ENCODE measurements around the gene MMP25.

Gene MMP25, protein sequence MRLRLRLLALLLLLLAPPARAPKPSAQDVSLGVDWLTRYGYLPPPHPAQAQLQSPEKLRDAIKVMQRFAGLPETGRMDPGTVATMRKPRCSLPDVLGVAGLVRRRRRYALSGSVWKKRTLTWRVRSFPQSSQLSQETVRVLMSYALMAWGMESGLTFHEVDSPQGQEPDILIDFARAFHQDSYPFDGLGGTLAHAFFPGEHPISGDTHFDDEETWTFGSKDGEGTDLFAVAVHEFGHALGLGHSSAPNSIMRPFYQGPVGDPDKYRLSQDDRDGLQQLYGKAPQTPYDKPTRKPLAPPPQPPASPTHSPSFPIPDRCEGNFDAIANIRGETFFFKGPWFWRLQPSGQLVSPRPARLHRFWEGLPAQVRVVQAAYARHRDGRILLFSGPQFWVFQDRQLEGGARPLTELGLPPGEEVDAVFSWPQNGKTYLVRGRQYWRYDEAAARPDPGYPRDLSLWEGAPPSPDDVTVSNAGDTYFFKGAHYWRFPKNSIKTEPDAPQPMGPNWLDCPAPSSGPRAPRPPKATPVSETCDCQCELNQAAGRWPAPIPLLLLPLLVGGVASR

DNA sequence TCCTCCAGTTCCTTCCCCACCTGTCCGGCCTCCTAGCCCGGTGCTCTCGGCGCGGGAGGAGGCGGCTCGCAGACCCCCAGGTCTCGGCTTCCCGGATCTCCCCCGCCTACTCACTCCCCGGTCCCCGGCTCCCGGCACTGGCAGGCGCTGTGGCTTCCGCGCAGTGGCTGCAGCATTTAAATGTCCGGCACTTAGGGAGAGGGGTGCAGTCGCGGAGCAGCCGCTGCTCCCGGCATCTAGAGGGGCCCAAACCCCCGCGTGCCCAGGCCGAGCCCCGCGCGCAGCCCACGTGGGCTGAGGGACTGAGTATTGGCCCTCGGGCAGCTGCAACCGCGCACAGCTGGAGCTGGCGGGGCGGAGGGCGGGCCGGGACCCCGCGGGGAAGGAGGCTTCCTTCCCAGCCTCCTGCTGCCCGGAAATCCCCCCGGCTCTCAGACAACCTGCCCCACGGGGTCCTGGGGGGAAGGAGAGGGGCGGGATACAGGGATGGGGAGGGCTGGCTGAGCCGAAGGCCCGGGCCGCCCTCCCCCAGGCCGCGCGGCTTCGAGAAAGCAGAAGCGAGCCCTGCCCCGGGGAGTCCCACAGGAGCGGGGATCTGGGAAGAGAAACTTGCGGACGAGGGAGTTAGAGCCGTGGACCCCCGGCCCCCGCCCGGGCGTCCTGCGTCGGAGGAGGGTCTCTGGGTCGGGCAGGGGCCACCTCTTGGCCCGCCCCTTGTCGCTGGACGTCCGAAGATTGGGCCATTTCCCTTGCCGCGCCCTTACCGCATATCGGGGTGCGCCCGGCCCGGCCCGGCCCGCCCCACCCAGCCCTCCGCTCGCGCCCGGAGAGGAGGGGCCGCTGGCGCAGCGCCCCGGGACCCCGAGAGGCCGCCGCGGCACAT is at the start of gene MMP25:
Gene MMP25 (plus strand): TSS at position 804 of the 883 bp plus-strand sequence. CDS start 357 bp downstream, outside the sequence.
- peak within 1 kb of the TSS; percentile 52 to 53 for H3K4me3 ChIP-seq (ENCODE audit: low read depth in 1 of 2, low read length in 2 of 2)
- H3K36me3 ChIP-seq (ENCODE audit: control insufficient read depth in 1 of 2, insufficient read depth in 2 of 2, low read length in 2 of 2), result no peaks in the 10 kb centered on the region
- peaks cover 0 to 3% of the 10 kb centered on the region in 2 donors for H3K4me1 ChIP-seq (ENCODE audit: control insufficient read depth in 1 of 2, insufficient read depth in 2 of 2, low read length in 2 of 2)
- H3K27ac ChIP-seq (ENCODE audit: low read depth, low read length), result no peak within 1 kb of the TSS
- H3K9ac ChIP-seq (ENCODE audit: low read depth in 1 of 2, low read length in 2 of 2), result no peak within 1 kb of the TSS
- peaks cover 38 to 44% of the 10 kb centered on the region in 2 donors for H3K27me3 ChIP-seq (ENCODE audit: control insufficient read depth in 1 of 2, insufficient read depth in 2 of 2, low read length in 2 of 2)
- H3K9me3 ChIP-seq (ENCODE audit: control insufficient read depth in 1 of 2, low read length in 2 of 2), result no peaks in the 10 kb centered on the region

DNA sequence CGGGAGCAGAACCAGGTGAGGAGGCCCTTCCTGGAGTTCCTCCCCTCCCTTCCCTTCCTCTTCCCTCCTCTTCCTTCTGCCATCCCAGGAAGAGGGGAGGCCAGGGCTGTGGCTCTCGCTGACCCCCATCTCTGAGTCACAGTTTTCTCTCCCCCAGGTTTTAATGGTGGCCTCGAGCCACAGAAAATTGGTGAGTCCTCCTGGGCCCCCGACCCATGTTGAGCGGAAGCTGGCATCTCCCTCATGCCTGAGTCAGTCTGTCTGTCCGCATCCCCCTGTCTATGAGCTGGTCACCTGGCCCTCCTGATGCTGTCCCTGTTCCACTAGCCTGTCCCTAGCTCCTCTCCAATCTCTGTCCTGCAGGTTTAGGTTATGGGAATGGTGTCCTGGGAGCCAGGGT is 46.4 kb upstream of the MMP25 start:
- Histone ChIP-seq H3K27ac (ENCODE audit: low read depth, low read length) (no peak overlapping the region), H3K4me3 (ENCODE audit: low read depth in 1 of 2, low read length in 2 of 2) (no peak overlapping the region), H3K36me3 (ENCODE audit: control insufficient read depth in 1 of 2, insufficient read depth in 2 of 2, low read length in 2 of 2) (no peaks in the 10 kb centered on the region), H3K27me3 (ENCODE audit: control insufficient read depth in 1 of 2, insufficient read depth in 2 of 2, low read length in 2 of 2) (no peaks in the 10 kb centered on the region), H3K9me3 (ENCODE audit: control insufficient read depth in 1 of 2, low read length in 2 of 2) (no peaks in the 10 kb centered on the region), H3K9ac (ENCODE audit: low read depth in 1 of 2, low read length in 2 of 2) (no peak overlapping the region), H3K4me1 (ENCODE audit: control insufficient read depth in 1 of 2, insufficient read depth in 2 of 2, low read length in 2 of 2) (peaks cover 0 to 4% of the 10 kb centered on the region in 2 donors)

DNA sequence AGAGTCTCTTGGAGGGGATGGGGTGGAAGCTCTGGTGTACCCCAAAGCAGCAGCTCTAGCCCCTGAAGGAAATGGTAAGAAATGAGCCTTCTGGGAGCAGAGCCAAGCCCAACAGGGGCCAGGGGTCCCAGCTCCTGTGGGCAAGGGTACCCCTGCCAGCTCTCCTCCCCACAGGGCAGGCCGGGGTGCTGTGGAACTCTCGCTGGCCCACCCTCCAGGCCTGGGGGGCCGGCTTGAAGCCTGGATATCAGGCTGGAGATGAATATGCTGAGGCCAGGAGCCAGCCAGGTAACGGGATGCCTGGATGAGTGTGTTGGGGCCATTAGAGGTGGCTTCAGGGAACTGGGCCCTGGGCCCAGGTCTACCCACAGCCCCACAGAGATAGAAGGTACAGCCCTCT is 45.8 kb upstream of the MMP25 start:
- Histone ChIP-seq H3K36me3 (ENCODE audit: control insufficient read depth in 1 of 2, insufficient read depth in 2 of 2, low read length in 2 of 2) (no peaks in the 10 kb centered on the region), H3K27ac (ENCODE audit: low read depth, low read length) (no peak overlapping the region), H3K27me3 (ENCODE audit: control insufficient read depth in 1 of 2, insufficient read depth in 2 of 2, low read length in 2 of 2) (no peaks in the 10 kb centered on the region), H3K4me1 (ENCODE audit: control insufficient read depth in 1 of 2, insufficient read depth in 2 of 2, low read length in 2 of 2) (peaks cover 0 to 4% of the 10 kb centered on the region in 2 donors), H3K4me3 (ENCODE audit: low read depth in 1 of 2, low read length in 2 of 2) (no peak overlapping the region), H3K9ac (ENCODE audit: low read depth in 1 of 2, low read length in 2 of 2) (no peak overlapping the region), H3K9me3 (ENCODE audit: control insufficient read depth in 1 of 2, low read length in 2 of 2) (no peaks in the 10 kb centered on the region)

DNA sequence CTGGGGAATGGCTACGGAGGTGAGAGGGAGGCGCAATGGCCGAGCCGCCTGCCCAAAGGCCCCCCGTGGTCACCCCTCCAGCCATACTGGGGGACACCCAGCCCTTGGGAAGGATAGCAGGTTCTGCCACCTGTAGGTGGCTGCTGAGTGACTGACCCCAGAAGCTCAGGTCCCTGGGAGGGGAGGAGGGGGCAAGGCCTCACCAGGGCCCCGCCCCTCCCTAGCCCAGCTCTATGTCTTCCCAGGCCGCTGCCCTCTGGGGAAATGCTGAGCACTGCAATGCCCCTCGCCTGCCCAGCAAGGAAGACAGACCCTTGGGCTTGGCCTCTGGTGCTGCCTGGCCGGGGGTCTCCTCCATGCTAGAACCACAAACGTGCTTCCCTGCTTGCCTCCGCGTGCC is 45.0 kb upstream of the MMP25 start:
- Histone ChIP-seq H3K27me3 (ENCODE audit: control insufficient read depth in 1 of 2, insufficient read depth in 2 of 2, low read length in 2 of 2) (no peaks in the 10 kb centered on the region), H3K36me3 (ENCODE audit: control insufficient read depth in 1 of 2, insufficient read depth in 2 of 2, low read length in 2 of 2) (no peaks in the 10 kb centered on the region), H3K4me1 (ENCODE audit: control insufficient read depth in 1 of 2, insufficient read depth in 2 of 2, low read length in 2 of 2) (peaks cover 0 to 10% of the 10 kb centered on the region in 2 donors), H3K4me3 (ENCODE audit: low read depth in 1 of 2, low read length in 2 of 2) (no peak overlapping the region), H3K9ac (ENCODE audit: low read depth in 1 of 2, low read length in 2 of 2) (no peak overlapping the region), H3K27ac (ENCODE audit: low read depth, low read length) (no peak overlapping the region), H3K9me3 (ENCODE audit: control insufficient read depth in 1 of 2, low read length in 2 of 2) (no peaks in the 10 kb centered on the region)

DNA sequence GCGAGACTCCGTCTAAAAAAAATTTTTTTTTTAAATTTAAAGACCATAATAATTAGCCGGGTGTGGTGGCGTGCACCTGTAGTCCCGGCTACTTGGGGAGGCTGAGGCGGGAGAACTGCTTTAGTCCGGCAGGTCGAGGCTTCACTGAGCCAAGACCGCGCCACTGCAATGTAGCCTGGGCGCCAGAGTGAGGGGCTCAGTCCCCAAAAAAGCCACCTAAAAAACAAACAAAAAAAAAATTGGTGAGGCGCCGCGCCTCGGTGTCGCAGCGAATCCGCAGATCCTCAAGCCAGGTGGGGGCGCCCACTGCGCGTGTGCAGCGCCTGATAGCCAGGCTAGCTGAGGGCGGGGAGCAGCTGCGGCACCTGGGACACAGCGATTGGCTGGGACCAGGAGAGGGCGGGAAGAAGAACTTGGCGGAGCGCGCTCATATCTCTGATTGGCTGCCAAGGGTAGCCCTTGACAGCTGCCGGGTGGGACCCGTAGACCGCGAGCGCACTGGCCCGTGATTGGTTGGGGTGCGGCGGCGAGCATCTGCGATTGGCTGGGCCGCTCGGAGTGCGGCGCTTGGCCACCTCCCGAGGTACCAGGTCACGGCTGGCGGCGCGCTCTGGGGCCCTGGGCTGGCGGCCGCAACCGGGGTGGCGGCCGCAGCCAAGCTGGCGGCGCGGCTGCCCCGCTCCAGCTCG is 42.6 kb upstream of the MMP25 start:
- no peaks in the 10 kb centered on the region for H3K36me3 ChIP-seq (ENCODE audit: control insufficient read depth in 1 of 2, insufficient read depth in 2 of 2, low read length in 2 of 2)
- no peaks in the 10 kb centered on the region for H3K9me3 ChIP-seq (ENCODE audit: control insufficient read depth in 1 of 2, low read length in 2 of 2)
- no peaks in the 10 kb centered on the region for H3K27me3 ChIP-seq (ENCODE audit: control insufficient read depth in 1 of 2, insufficient read depth in 2 of 2, low read length in 2 of 2)
- H3K4me1 ChIP-seq (ENCODE audit: control insufficient read depth in 1 of 2, insufficient read depth in 2 of 2, low read length in 2 of 2), result peaks cover 24 to 32% of the 10 kb centered on the region in 2 donors
- H3K27ac ChIP-seq (ENCODE audit: low read depth, low read length), result no peak overlapping the region
- H3K9ac ChIP-seq (ENCODE audit: low read depth in 1 of 2, low read length in 2 of 2), result no peak overlapping the region
- H3K4me3 ChIP-seq (ENCODE audit: low read depth in 1 of 2, low read length in 2 of 2), result no peak overlapping the region

DNA sequence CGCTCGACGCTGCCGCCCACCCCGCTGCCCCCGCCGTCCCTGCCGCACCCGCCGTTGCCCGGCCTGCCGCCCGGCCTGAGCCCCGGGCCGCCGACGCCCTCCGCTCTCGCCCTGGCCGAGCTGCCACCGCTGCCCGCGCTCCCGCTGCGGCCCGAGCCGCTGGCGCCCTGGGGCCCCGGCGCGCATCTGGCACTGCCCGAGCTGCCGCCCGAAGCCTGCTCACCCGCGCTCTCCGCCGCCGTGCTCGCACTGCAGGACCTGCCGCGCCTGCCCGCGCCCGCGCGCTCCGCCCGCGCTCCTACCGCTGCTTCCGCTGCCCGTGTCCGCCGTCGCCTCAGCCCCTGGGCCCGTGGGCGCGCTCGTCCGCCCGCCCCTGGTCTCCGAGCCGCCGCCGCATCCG is 42.0 kb upstream of the MMP25 start:
- H3K9ac ChIP-seq (ENCODE audit: low read depth in 1 of 2, low read length in 2 of 2), result no peak overlapping the region
- H3K36me3 ChIP-seq (ENCODE audit: control insufficient read depth in 1 of 2, insufficient read depth in 2 of 2, low read length in 2 of 2), result no peaks in the 10 kb centered on the region
- no peak overlapping the region for H3K27ac ChIP-seq (ENCODE audit: low read depth, low read length)
- H3K9me3 ChIP-seq (ENCODE audit: control insufficient read depth in 1 of 2, low read length in 2 of 2), result no peaks in the 10 kb centered on the region
- no peaks in the 10 kb centered on the region for H3K27me3 ChIP-seq (ENCODE audit: control insufficient read depth in 1 of 2, insufficient read depth in 2 of 2, low read length in 2 of 2)
- no peak overlapping the region for H3K4me3 ChIP-seq (ENCODE audit: low read depth in 1 of 2, low read length in 2 of 2)
- H3K4me1 ChIP-seq (ENCODE audit: control insufficient read depth in 1 of 2, insufficient read depth in 2 of 2, low read length in 2 of 2), result peaks cover 25 to 38% of the 10 kb centered on the region in 2 donors

DNA sequence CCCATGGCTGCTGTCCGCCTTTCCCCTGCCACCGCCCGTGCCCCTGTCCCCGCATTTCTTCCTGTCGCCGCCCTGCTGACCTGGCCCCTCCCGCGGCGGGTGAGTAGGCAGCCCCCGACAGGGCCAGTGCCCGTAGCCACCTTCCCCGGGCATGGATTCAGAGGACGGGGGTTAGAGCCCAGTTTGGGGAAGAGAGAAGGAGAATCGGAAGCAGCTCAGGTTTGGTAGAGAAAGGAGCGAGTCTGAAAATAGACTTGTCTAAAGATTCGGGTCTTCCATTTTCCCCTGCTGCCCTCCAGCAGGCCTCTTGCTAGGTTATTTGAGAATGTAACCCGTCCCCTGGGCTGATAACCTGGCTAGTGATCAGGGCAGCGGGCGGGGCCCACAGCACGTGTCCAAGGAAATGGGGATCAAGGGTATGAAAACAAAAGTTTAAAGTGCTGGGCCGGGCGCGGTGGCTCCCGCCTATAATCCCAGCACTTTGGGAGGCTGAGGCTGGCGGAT is 41.5 kb upstream of the MMP25 start:
- Histone ChIP-seq H3K9ac (ENCODE audit: low read depth in 1 of 2, low read length in 2 of 2) (peak overlapping the region; percentile 65 to 74), H3K9me3 (ENCODE audit: control insufficient read depth in 1 of 2, low read length in 2 of 2) (no peaks in the 10 kb centered on the region), H3K27ac (ENCODE audit: low read depth, low read length) (peak overlapping the region; percentile 71), H3K27me3 (ENCODE audit: control insufficient read depth in 1 of 2, insufficient read depth in 2 of 2, low read length in 2 of 2) (no peaks in the 10 kb centered on the region), H3K4me3 (ENCODE audit: low read depth in 1 of 2, low read length in 2 of 2) (peak overlapping the region; percentile 59 to 72), H3K4me1 (ENCODE audit: control insufficient read depth in 1 of 2, insufficient read depth in 2 of 2, low read length in 2 of 2) (peaks cover 25 to 41% of the 10 kb centered on the region in 2 donors), H3K36me3 (ENCODE audit: control insufficient read depth in 1 of 2, insufficient read depth in 2 of 2, low read length in 2 of 2) (no peaks in the 10 kb centered on the region)

DNA sequence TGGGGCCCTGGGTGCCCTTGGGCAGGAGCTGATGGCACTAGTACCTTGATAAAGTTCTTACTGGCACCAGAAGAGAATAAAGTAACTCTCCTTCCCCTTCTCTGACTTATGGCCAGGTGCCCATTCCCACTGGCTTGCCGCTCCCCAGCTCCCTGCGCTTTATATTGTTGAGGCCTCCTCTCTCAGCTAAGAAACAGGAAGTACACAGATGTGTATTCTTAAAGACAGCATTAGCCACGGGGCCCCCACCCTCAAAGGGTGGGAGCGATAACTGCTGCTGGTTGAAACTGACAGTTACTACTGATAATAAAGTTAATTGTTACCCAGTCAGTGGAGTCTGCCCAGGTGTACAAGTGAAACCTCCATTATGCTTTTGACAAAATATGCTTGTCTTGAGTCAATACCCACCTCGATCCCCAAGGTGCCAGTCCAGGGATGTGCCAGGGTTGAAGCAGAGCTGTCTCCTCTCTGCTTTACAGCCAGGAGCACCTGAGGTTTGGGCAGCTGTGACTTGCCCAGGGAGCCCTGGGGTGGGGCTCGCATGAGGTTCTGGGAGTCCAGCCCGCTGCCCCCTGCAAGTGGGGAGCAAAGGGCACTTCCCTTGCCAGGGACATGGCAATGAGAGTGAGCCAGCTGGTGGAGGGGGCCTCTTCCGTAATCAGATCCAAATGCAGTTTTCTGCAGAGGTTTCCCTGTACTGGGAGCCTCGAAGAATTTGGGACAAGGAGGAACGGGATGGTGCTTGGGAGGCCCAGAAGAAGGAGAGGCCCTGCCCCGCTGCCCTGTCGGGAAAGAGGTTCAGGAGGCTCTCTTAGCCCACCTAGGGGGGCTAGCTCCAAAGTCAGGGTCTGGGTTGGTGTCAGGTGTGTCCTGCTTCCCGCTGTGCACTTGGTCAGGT is 39.1 kb upstream of the MMP25 start:
- H3K4me1 ChIP-seq (ENCODE audit: control insufficient read depth in 1 of 2, insufficient read depth in 2 of 2, low read length in 2 of 2), result peaks cover 32 to 48% of the 10 kb centered on the region in 2 donors
- H3K27ac ChIP-seq (ENCODE audit: low read depth, low read length), result peak overlapping the region; percentile 80
- H3K9me3 ChIP-seq (ENCODE audit: control insufficient read depth in 1 of 2, low read length in 2 of 2), result no peaks in the 10 kb centered on the region
- no peaks in the 10 kb centered on the region for H3K27me3 ChIP-seq (ENCODE audit: control insufficient read depth in 1 of 2, insufficient read depth in 2 of 2, low read length in 2 of 2)
- peak overlapping the region; percentile 63 to 65 for H3K9ac ChIP-seq (ENCODE audit: low read depth in 1 of 2, low read length in 2 of 2)
- peak overlapping the region; percentile 38 to 57 for H3K4me3 ChIP-seq (ENCODE audit: low read depth in 1 of 2, low read length in 2 of 2)
- H3K36me3 ChIP-seq (ENCODE audit: control insufficient read depth in 1 of 2, insufficient read depth in 2 of 2, low read length in 2 of 2), result no peaks in the 10 kb centered on the region
